HG03108 (cell line): ENCODE data around the gene ELP2.
"Not testable (repeated sequence)": the region's sequence is repeated elsewhere in the genome, so short reads cannot be mapped to it uniquely, and the experiment has no call there.

Experiments
- ATAC-seq: cut with Tn5 transposase; IDR thresholded peaks from one replicate; pipeline ENCODE4 v1.9.1; 2021; ENCODE audit warnings: moderate library complexity; ENCODE audit not compliant: unreplicated experiment

ELP2 gene

GRCh38 chr18:36129300-36130038 lies at the start of gene ELP2, which contains the start of gene SLC39A6:
Gene ELP2 (plus strand): TSS chr18:36129899. CDS start chr18:36129934, 35 bp downstream.
Gene SLC39A6 (minus strand): TSS chr18:36129340. CDS start chr18:36127007, 2,333 bp downstream.
- ATAC-seq, result peak; percentile 87

GRCh38 chr18:36081118-36081517 lies 48.6 kb upstream of the ELP2 start:
- not testable (repeated sequence) for ATAC-seq

GRCh38 chr18:36083729-36084128 lies 46.0 kb upstream of the ELP2 start:
- no peak for ATAC-seq

DNA sequence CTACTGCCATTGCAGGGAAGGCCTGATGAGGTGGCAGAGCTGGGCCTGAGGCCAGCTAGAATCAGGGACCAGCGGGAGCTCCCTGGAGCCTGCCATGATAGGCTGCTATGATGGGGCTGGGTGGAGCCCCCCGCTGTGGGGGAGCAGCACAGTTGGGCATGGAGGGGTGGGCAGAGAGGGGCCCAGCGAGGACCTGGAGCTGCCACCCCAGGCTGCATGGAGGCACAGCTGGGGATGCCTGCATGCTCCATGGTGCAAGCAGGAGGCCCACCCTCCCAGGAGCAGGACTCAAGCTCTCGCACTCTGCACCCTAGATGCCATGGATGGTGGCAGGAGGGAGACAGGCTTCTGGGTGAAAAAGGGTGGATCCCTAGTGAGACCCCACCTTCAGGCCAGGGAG lies 44.5 kb upstream of the ELP2 start:
- no peak for ATAC-seq

- ATAC-seq, result no peak
These were observed 43.5 kb upstream of the ELP2 start for GRCh38 chr18:36086186-36086585.

DNA sequence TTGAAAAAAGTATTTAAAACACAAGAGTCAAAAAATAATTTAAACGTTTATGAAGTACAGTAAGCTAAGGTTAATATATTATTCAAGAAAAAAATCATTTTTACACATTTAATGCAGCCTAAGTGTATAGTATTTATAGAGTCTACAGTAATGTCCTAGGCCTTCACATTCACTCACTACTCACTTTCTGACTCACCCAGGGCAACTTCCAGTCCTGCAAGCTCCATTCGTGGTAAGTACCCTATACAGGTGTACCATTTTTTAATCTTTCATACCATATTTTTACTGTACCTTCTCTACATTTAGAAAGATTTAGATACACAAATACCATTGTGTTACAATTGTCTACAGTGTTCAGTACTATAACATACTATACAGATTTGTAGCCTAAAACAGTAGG lies 41.4 kb upstream of the ELP2 start:
- no peak for ATAC-seq

- no peak for ATAC-seq
These were observed 40.7 kb upstream of the ELP2 start for GRCh38 chr18:36089001-36089400.

- not testable (repeated sequence) for ATAC-seq
These were observed 37.6 kb upstream of the ELP2 start for GRCh38 chr18:36092116-36092515.

- no peak for ATAC-seq
These were observed 35.3 kb upstream of the ELP2 start for GRCh38 chr18:36094431-36094830.

DNA sequence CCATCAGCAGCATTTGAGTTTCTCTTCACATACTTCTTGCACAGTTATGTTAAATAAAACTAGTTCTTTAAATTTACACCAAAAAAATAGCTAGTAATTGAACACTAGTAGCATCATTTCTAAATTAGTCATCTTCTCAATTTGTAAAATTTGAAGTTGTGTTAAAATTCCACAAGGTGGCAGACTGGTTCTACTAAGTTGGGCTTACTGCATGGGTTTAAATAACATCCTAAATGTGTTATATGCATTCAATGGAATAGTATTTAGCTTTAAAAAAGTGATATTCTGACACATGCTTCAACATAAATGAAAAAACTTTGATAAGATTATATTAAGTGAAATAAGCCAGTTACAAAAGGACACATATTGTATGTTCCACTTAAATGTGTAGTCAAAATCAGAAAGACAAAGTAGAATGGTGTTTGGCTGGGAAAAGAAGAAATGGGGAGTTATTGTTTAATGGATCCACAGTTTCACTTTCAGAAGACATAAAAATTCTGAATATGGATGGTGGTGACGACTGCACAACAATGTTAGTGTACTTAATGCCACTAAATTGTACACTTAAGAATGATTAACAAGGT lies 33.7 kb upstream of the ELP2 start:
- no peak for ATAC-seq

DNA sequence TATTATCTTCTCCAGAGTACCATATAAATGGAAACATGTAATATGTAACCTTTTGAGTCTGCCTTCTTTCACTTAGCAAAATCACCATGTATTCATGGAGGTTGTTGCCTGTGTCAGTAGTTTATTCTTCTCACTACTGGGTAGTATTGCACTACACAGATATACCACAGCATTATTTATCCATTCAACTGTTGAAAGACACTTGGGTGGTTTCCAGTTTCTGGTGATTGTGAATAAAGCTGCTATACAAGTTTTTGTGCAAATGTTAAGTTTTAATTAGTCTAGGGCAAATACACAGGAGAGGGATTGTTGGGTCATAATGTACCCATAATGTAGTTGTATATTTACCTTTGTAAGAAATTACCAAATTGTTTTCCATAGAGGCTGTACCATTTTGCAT lies 32.7 kb upstream of the ELP2 start:
- no peak for ATAC-seq

DNA sequence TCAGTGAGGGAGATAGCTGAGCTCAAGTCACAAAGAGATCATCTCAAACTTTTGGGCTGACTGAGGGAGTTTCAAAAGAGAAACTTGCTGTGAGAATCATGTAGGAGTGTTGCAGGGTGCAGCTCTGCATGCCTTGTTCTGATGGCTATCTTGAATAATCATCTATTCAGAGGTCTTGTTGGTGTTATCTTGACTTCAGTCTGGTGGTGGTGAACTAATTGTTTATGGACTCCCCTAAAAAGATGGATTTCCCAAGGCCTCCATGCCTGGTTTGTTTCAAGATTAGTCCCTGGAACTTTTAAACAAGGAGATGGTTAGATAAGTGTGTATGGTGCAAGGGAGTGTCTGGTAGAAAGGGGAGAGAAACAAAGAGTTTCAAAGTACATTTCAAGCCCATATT lies 30.4 kb upstream of the ELP2 start:
- ATAC-seq, result no peak

GRCh38 chr18:36101943-36102342 lies 27.8 kb upstream of the ELP2 start:
- no peak for ATAC-seq

- ATAC-seq, result no peak
These were observed 24.9 kb upstream of the ELP2 start for GRCh38 chr18:36104749-36105148.

- no peak for ATAC-seq
These were observed 22.2 kb upstream of the ELP2 start for GRCh38 chr18:36107477-36107876.

- ATAC-seq, result no peak
These were observed 21.5 kb upstream of the ELP2 start for GRCh38 chr18:36108196-36108595.

- ATAC-seq, result no peak
These were observed 21.1 kb upstream of the ELP2 start for GRCh38 chr18:36108601-36109000.

- no peak for ATAC-seq
These were observed 20.0 kb upstream of the ELP2 start for GRCh38 chr18:36109737-36110136.

DNA sequence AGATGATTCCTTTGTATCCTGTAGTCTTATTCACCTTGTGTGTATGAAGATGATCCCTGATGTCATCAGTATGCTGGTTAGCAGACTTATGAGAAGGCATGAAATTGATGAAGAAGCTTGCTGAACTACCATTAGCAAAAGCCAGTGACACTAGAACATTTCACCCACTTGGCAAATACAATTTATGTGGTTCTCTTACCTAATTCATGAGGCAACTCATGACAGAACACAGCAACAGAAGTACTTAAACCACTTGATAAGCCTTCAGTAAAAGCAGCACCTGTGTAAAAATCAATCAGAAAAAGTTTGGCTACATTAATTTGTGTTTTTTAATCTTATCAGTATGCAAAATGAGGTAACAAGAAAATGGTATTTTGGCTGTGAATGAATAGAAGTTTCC lies 17.4 kb upstream of the ELP2 start:
- no peak for ATAC-seq

DNA sequence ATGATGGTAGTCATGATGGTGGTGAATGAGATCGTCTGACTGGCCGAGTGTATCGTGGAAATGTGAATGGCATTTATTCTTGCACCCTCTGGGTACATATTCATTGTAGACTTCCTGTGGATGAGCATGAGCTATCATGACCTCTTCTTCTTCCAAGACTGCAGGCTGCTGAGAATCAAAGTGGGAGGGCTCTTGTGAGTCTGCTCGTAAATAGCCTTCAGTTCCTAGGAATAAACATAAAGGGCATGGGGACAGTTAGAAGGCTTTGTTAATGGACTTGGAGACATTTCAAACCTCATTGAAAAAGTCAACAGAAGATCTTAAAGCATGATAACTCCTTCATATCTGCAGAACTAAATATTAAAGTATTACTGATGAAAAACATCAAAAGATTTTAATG lies 15.4 kb upstream of the ELP2 start:
- ATAC-seq, result no peak

- ATAC-seq, result no peak
These were observed 15.0 kb upstream of the ELP2 start for GRCh38 chr18:36114738-36115137.

DNA sequence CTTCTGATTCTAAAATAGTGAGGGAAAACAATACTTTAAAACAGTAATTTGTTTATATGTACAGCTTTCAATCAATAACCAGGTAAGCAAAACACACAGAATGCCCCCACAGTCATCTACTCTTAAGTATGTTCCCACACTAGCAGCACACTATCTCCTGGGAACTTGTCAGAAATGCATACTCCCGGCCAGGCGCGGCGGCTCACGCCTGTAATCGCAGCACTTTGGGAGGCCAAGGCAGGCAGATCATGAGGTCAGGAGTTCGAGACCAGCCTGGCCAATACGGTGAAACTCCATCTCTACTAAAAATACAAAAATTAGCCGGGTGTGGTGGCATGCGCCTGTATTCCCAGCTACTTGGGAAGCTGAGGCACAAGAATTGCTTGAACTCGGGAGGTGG lies 12.9 kb upstream of the ELP2 start:
- not testable (repeated sequence) for ATAC-seq

GRCh38 chr18:36120297-36120696 lies 9.4 kb upstream of the ELP2 start:
- ATAC-seq, result no peak
